Cortex of kidney (tissue), 1 donor: ENCODE measurements around the gene ABHD2.

Experiments
- DNase-seq: peaks from one replicate; lab custom pipeline; 2025; lab: John Stamatoyannopoulos, UW

Gene ABHD2

GRCh38 chr15:89195836-89196235 lies 107.6 kb downstream of the ABHD2 start:
- DNase-seq: no peak

- DNase-seq: no peak
Measured at GRCh38 chr15:89196241-89196640, 108.0 kb downstream of the ABHD2 start.

- DNase-seq: no peak
Measured at GRCh38 chr15:89196994-89197393, 108.7 kb downstream of the ABHD2 start.

GRCh38 chr15:89197503-89197971 lies 109.3 kb downstream of the ABHD2 start:
- no peak for DNase-seq

GRCh38 chr15:89198196-89198595 lies 109.9 kb downstream of the ABHD2 start:
- DNase-seq: no peak

- no peak for DNase-seq
Measured at GRCh38 chr15:89198934-89199333, 110.7 kb downstream of the ABHD2 start.

GRCh38 chr15:89199746-89200145 lies 111.5 kb downstream of the ABHD2 start:
- no peak for DNase-seq

- DNase-seq: no peak
Measured at GRCh38 chr15:89200182-89200581, 111.9 kb downstream of the ABHD2 start.

GRCh38 chr15:89201465-89202005 lies 113.3 kb downstream of the ABHD2 start:
- no peak for DNase-seq

GRCh38 chr15:89203705-89204273 lies 115.5 kb downstream of the ABHD2 start:
- no peak for DNase-seq

GRCh38 chr15:89205991-89206585 lies 117.8 kb downstream of the ABHD2 start:
- DNase-seq: no peak

- DNase-seq: no peak
Measured at GRCh38 chr15:89206908-89207331, 118.7 kb downstream of the ABHD2 start.

GRCh38 chr15:89208256-89208655 lies 120.0 kb downstream of the ABHD2 start:
- DNase-seq: no peak

- DNase-seq: no peak
Measured at GRCh38 chr15:89209057-89209456, 120.8 kb downstream of the ABHD2 start.

- DNase-seq: no peak
Measured at GRCh38 chr15:89211678-89212170, 123.5 kb downstream of the ABHD2 start.

- DNase-seq: no peak
Measured at GRCh38 chr15:89215627-89216026, 127.4 kb downstream of the ABHD2 start.

- no peak for DNase-seq
Measured at GRCh38 chr15:89217031-89217430, 128.8 kb downstream of the ABHD2 start.

GRCh38 chr15:89217686-89218376 lies 129.6 kb downstream of the ABHD2 start:
- DNase-seq: no peak

- no peak for DNase-seq
Measured at GRCh38 chr15:89218531-89218930, 130.3 kb downstream of the ABHD2 start.

- DNase-seq: no peak
Measured at GRCh38 chr15:89221543-89221942, 133.3 kb downstream of the ABHD2 start, which contains the start of gene RLBP1. TSS of gene RLBP1 (minus strand) at chr15:89221579. CDS start at chr15:89218975, 2,604 bp downstream.

GRCh38 chr15:89225588-89225987 lies 137.3 kb downstream of the ABHD2 start:
- DNase-seq: no peak

GRCh38 chr15:89226359-89227221 lies 138.3 kb downstream of the ABHD2 start:
- no peak for DNase-seq
